ENCODE measurements around the gene ERN1. TPM values are rescaled to one million over a fixed set of nuclear protein-coding genes. Genes with fewer than 3 reads are reported as not detected.
"Not testable (repeated sequence)": the region's sequence is repeated elsewhere in the genome, so short reads cannot be mapped to it uniquely, and the experiment has no call there.

ERN1 gene
- total RNA-seq, 2 experiments from 2014 or later: 13.0 to 17.9 TPM

DNA sequence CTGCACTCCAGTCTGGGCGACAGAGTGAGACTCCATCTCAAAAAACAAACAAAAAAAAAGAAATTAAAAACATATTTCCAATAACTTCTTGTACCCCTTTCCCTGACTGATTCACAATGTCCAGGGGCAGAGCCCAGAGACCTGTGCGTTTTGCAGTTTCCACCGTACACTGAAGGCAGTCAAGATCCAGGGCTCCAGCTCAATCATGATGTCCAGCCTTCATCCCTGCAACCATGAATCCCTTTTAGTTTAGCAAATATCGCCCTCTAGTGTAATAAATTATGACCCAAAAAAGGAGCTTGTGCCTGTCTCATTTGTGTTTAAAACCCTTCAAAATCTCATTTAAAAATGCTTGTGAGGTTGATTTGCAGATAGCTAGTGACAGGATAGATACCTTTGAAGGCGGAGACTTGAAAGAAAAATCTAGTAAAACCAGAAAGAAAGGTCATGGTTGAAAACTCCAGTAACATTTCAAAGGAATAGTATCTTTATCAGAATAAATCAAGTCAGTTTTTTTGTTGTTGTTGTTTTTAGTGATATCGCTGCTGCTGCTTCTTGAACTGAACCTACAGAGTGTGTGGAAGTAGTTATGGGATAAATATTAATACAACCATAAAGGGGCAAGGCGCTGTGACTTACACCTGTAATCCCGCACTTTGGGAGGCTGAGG, 3.7 kb upstream of the ERN1 start:
- DNase-seq (peak; percentile 42), ATAC-seq (no peak)
- no peak overlapping the region for H3K4me3 Mint-ChIP-seq
- CTCF ChIA-PET: interaction anchor here (0.6 to 14.8 kb wide), 78 partner anchors 9 to 358 kb away, joined by 3 to 645 read pairs (median 5); partner anchors contain the start of genes CD79B, CSHL1, GH1 and ICAM2
- H3K27ac Mint-ChIP-seq: no peak overlapping the region
- peaks cover 4% of the 10 kb centered on the region for H3K36me3 Mint-ChIP-seq (ENCODE audit: low read depth)
- H3K27me3 Mint-ChIP-seq (ENCODE audit: low read depth): peaks cover 2% of the 10 kb centered on the region
- H3K9me3 Mint-ChIP-seq (ENCODE audit: insufficient read depth): no peaks in the 10 kb centered on the region
- peaks cover 19% of the 10 kb centered on the region for H3K4me1 Mint-ChIP-seq (ENCODE audit: low read depth)
- POLR2A ChIA-PET: interaction anchor here (0.6 to 2.2 kb wide), 6 partner anchors 12 to 106 kb away, joined by 3 to 12 read pairs (median 5); no protein-coding TSS in a partner anchor

DNA sequence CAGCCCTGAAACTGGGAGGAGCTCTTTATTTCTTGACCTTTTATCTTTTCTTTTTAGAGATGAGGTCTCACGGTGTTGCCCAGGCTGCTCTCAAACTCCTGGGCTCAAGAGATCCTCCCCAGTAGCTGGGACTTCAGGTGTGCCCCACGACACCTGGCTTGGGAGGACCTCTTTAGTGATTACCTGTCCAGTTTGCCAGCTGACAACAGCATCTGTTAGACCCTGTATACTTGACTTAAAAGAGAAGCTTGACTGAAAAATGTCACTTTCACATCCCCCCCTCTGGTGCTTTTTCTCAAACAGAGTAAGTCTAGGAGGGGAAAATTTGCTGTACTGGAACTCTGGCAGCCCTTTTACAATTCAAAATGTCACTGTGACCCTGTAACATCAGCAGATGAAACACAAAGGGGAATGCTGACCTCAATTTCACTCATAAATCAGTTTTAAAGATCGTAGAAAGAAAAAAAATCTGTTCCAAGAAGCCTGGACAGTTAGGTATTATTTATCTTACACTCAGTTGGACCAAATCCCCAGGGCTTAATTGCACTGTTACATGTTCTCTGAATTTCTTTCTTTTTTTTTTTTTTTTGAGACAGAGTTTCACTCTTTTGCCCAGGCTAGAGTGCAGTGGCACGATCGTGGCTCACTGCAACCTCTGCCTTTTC, 1.8 kb upstream of the ERN1 start:
- Mint-ChIP-seq H3K4me1 (ENCODE audit: low read depth) (peaks cover 30% of the 10 kb centered on the region), H3K36me3 (ENCODE audit: low read depth) (peaks cover 5% of the 10 kb centered on the region), H3K9me3 (ENCODE audit: insufficient read depth) (no peaks in the 10 kb centered on the region), H3K27me3 (ENCODE audit: low read depth) (no peaks in the 10 kb centered on the region), H3K4me3 (no peak overlapping the region), H3K27ac (no peak overlapping the region)
- ChIA-PET CTCF (interaction anchor here (0.6 to 14.8 kb wide), 20 partner anchors 15 to 391 kb away, joined by 3 to 645 read pairs (median 9); partner anchors contain the start of genes CSHL1, GH1 and ICAM2), POLR2A (interaction anchor here (0.6 to 3.7 kb wide), 7 partner anchors 15 to 112 kb away, joined by 3 to 27 read pairs (median 8); partner anchors contain the start of gene ICAM2)
- DNase-seq (no peak), ATAC-seq (no peak)

GRCh38 chr17:64130559-64131001, 636 bp upstream of the ERN1 start:
- ChIA-PET CTCF (interaction anchor here (0.7 to 14.8 kb wide), 16 partner anchors 10 to 228 kb away, joined by 3 to 645 read pairs (median 7); partner anchors contain the start of genes CSHL1, GH1 and ICAM2), POLR2A (interaction anchor here (0.8 to 3.7 kb wide), 17 partner anchors 9 to 114 kb away, joined by 3 to 27 read pairs (median 8); partner anchors contain the start of gene ICAM2)
- DNase-seq: peak; percentile 35
- peaks cover 36% of the 10 kb centered on the region for H3K4me1 Mint-ChIP-seq (ENCODE audit: low read depth)
- H3K27me3 Mint-ChIP-seq (ENCODE audit: low read depth): no peaks in the 10 kb centered on the region
- peak; percentile 50 for ATAC-seq
- H3K4me3 Mint-ChIP-seq: peak overlapping the region; percentile 80
- H3K36me3 Mint-ChIP-seq (ENCODE audit: low read depth): peaks cover 9% of the 10 kb centered on the region
- H3K27ac Mint-ChIP-seq: peak overlapping the region; percentile 92
- H3K9me3 Mint-ChIP-seq (ENCODE audit: insufficient read depth): no peaks in the 10 kb centered on the region

DNA sequence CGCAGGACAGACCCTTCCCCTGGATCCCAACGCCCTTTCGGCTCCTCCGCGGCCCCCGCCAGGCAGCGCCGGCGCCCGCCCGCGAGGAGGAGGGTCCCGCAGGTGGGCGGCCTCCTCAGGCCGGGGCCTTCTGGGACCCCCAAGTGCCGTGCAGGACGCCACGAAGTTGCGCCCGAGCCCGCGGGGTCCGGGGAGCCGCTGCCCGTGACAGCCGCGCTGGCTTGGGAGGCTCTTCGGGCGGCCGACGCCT, 504 bp downstream of the ERN1 start:
- H3K4me1 Mint-ChIP-seq (ENCODE audit: low read depth): peaks cover 36% of the 10 kb centered on the region
- H3K9me3 Mint-ChIP-seq (ENCODE audit: insufficient read depth): no peaks in the 10 kb centered on the region
- peaks cover 15% of the 10 kb centered on the region for H3K36me3 Mint-ChIP-seq (ENCODE audit: low read depth)
- ChIA-PET POLR2A (interaction anchor here (0.6 to 3.7 kb wide), 19 partner anchors 8 to 491 kb away, joined by 3 to 27 read pairs (median 8); partner anchors contain the start of gene ICAM2), CTCF (interaction anchor here (0.9 to 14.8 kb wide), 8 partner anchors 11 to 217 kb away, joined by 3 to 645 read pairs (median 53); partner anchors contain the start of genes CSHL1 and ICAM2)
- no peak for ATAC-seq
- no peak for DNase-seq
- peak overlapping the region; percentile 88 for H3K27ac Mint-ChIP-seq
- H3K4me3 Mint-ChIP-seq: peak overlapping the region; percentile 92
- H3K27me3 Mint-ChIP-seq (ENCODE audit: low read depth): no peaks in the 10 kb centered on the region

DNA sequence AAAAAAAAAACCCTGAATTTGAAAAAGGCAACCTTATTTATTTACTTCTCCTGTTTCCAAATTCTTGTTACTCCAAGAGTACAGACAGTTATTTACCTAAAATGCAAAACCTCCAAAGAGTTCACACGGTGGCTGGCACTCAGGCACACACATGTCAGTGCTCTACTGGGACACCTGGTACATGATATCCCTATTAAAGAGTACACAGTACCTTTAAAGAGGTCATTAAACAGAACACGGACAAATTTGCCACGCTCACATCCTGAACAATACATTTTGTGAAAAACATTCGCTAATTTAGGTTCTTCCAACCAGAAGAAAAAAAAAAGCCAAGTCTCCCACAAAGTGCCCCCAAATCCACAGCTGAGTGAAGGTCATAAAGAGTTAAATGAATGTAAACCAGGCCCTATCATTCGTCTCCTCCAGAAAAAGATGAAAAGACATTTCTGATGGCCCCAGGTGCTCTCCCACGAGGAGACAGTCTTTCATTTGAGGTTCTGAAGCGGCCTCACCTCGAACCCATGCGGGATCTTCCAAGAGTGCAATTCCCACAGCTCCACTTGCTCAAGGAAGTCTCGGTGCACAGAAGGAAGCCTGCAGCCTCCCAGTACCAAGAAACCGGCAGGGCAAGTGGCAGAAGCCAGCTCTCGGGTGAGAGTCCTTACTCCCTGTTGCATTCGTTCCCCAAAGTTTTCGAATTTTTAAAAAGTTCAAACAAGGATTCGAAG, 993 bp downstream of the ERN1 start:
- peaks cover 36% of the 10 kb centered on the region for H3K4me1 Mint-ChIP-seq (ENCODE audit: low read depth)
- H3K4me3 Mint-ChIP-seq: peak overlapping the region; percentile 92
- POLR2A ChIA-PET: interaction anchor here (0.5 to 3.7 kb wide), 19 partner anchors 8 to 491 kb away, joined by 3 to 27 read pairs (median 8); partner anchors contain the start of gene ICAM2
- ATAC-seq (no peak), DNase-seq (peak; percentile 42)
- H3K27ac Mint-ChIP-seq: peak overlapping the region; percentile 88
- H3K27me3 Mint-ChIP-seq (ENCODE audit: low read depth): no peaks in the 10 kb centered on the region
- H3K36me3 Mint-ChIP-seq (ENCODE audit: low read depth): peaks cover 18% of the 10 kb centered on the region
- CTCF ChIA-PET: interaction anchor here (0.6 to 14.8 kb wide), 9 partner anchors 10 to 217 kb away, joined by 3 to 645 read pairs (median 8); partner anchors contain the start of genes CSHL1 and ICAM2
- H3K9me3 Mint-ChIP-seq (ENCODE audit: insufficient read depth): no peaks in the 10 kb centered on the region

DNA sequence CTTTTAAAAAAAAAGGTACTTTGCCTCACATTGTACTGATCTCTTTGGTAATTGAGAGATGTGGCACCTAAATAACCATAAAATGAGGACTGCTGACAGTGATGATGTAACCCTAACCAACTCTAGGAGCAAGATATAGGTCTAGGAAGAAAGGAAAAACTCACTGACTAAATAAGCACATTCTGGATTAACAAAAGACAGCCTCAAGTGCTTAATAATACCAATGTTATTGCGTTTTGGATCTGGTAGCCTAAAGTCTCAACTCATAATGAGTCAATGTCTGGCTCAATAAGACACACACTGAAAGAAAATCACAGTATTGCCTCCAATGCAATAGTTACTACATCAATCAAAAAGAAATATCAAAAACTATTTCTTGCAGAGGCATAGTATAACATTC, 3.0 kb downstream of the ERN1 start:
- H3K27me3 Mint-ChIP-seq (ENCODE audit: low read depth): no peaks in the 10 kb centered on the region
- ATAC-seq (no peak), DNase-seq (no peak)
- peaks cover 47% of the 10 kb centered on the region for H3K4me1 Mint-ChIP-seq (ENCODE audit: low read depth)
- no peak overlapping the region for H3K27ac Mint-ChIP-seq
- peaks cover 27% of the 10 kb centered on the region for H3K36me3 Mint-ChIP-seq (ENCODE audit: low read depth)
- POLR2A ChIA-PET: no interaction called here
- CTCF ChIA-PET: interaction anchor here (1.4 to 14.8 kb wide), 3 partner anchors 8 to 96 kb away, joined by 3 to 645 read pairs (median 13); no protein-coding TSS in a partner anchor
- no peaks in the 10 kb centered on the region for H3K9me3 Mint-ChIP-seq (ENCODE audit: insufficient read depth)
- H3K4me3 Mint-ChIP-seq: peak overlapping the region; percentile 31

- no peaks in the 10 kb centered on the region for H3K9me3 Mint-ChIP-seq (ENCODE audit: insufficient read depth)
- no peak overlapping the region for H3K27ac Mint-ChIP-seq
- H3K27me3 Mint-ChIP-seq (ENCODE audit: low read depth): no peaks in the 10 kb centered on the region
- CTCF ChIA-PET: interaction anchor here (2.2 to 14.8 kb wide), 3 partner anchors 8 to 95 kb away, joined by 13 to 645 read pairs (median 26); no protein-coding TSS in a partner anchor
- ATAC-seq (no peak), DNase-seq (no peak)
- POLR2A ChIA-PET: no interaction called here
- H3K4me1 Mint-ChIP-seq (ENCODE audit: low read depth): peaks cover 48% of the 10 kb centered on the region
- peaks cover 34% of the 10 kb centered on the region for H3K36me3 Mint-ChIP-seq (ENCODE audit: low read depth)
- H3K4me3 Mint-ChIP-seq: no peak overlapping the region
Measured at GRCh38 chr17:64125937-64126336, 4.0 kb downstream of the ERN1 start.

GRCh38 chr17:64124609-64125008, 5.3 kb downstream of the ERN1 start:
- H3K4me3 Mint-ChIP-seq: no peak overlapping the region
- ChIA-PET CTCF (interaction anchor here (0.9 to 14.8 kb wide), 6 partner anchors 9 to 108 kb away, joined by 3 to 645 read pairs (median 12); no protein-coding TSS in a partner anchor), POLR2A (interaction anchor here (0.6 kb wide), 1 partner anchor 31 kb away, joined by 4 read pairs; no protein-coding TSS in a partner anchor)
- DNase-seq (no peak), ATAC-seq (no peak)
- no peaks in the 10 kb centered on the region for H3K27me3 Mint-ChIP-seq (ENCODE audit: low read depth)
- H3K36me3 Mint-ChIP-seq (ENCODE audit: low read depth): peaks cover 36% of the 10 kb centered on the region
- no peaks in the 10 kb centered on the region for H3K9me3 Mint-ChIP-seq (ENCODE audit: insufficient read depth)
- H3K27ac Mint-ChIP-seq: no peak overlapping the region
- peaks cover 53% of the 10 kb centered on the region for H3K4me1 Mint-ChIP-seq (ENCODE audit: low read depth)

DNA sequence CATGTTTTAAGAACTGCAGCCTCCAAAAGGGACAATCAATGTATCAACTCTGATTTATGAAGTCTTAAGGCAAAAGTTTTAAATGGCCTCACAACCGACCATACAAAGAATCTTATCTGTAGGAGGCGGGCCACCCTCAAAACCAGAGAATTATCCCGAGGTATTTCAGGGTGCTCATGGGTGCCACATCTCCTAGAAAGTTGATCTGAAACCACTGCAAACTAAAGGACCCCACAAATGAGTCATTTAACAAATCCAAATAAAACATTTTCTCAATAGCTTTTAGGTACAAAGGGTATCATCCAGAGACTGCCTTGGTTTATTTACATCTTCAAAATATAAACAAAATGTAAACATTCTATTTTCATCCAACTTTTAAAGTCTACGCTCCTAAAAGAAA, 6.8 kb downstream of the ERN1 start:
- H3K4me3 Mint-ChIP-seq: no peak overlapping the region
- ChIA-PET CTCF (interaction anchor here (0.9 to 3.5 kb wide), 6 partner anchors 11 to 204 kb away, joined by 3 to 28 read pairs (median 8); no protein-coding TSS in a partner anchor), POLR2A (no interaction called here)
- no peak for DNase-seq
- no peak overlapping the region for H3K27ac Mint-ChIP-seq
- H3K4me1 Mint-ChIP-seq (ENCODE audit: low read depth): peaks cover 45% of the 10 kb centered on the region
- peaks cover 32% of the 10 kb centered on the region for H3K36me3 Mint-ChIP-seq (ENCODE audit: low read depth)
- ATAC-seq: no peak
- no peaks in the 10 kb centered on the region for H3K9me3 Mint-ChIP-seq (ENCODE audit: insufficient read depth)
- H3K27me3 Mint-ChIP-seq (ENCODE audit: low read depth): no peaks in the 10 kb centered on the region

DNA sequence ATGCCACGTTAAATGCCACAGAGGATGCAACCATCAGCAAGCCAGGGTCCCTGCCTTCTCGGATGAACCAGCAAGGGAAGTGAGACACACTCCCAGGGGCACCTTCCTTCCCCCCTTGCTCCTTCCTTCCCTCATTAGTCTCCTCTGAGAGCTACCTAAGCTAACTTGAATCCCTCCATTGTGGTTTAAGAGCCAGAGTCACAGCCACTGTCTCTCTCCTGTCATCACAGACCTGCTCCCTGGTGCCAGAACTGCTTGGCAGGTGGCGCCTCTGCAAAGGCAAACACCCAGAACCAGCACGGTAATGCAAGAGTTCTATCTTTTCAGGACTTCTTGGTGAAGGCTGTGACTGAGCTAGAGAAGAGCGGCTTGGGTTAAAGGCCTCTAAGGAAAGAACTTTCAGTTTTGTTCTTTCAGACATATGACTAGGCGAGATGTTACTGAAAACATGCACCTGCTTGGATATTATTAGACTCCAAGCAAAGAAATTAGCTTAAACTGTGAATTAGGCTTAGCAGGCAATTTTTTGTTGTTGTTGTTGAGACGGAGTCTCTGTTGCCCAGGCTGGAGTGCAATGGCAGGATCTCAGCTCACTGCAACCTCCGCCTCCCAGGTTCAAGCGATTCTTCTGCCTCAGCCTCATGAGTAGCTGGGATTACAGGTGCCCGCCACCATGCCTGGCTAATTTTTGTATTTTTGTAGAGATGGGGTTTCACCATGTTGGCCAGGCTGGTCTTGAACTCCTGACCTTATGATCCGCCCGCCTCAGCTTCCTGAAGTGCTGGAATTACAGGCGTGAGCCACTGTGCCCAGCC, 8.8 kb downstream of the ERN1 start:
- peak; percentile 40 for DNase-seq
- ChIA-PET CTCF (interaction anchor here (0.8 to 3.5 kb wide), 14 partner anchors 9 to 217 kb away, joined by 3 to 28 read pairs (median 4); partner anchors contain the start of gene ERN1), POLR2A (interaction anchor here (0.6 to 2.6 kb wide), 5 partner anchors 9 to 704 kb away, joined by 3 to 17 read pairs (median 3); partner anchors contain the start of gene ERN1)
- peaks cover 38% of the 10 kb centered on the region for H3K4me1 Mint-ChIP-seq (ENCODE audit: low read depth)
- H3K27ac Mint-ChIP-seq: peak overlapping the region; percentile 76
- not testable (repeated sequence) for H3K9me3 Mint-ChIP-seq (ENCODE audit: insufficient read depth); H3K27me3 Mint-ChIP-seq (ENCODE audit: low read depth)
- H3K36me3 Mint-ChIP-seq (ENCODE audit: low read depth): peaks cover 33% of the 10 kb centered on the region
- H3K4me3 Mint-ChIP-seq: peak overlapping the region; percentile 15
- ATAC-seq: peak; percentile 50

Measured in activated CD8-positive, alpha-beta T cell treated with anti-CD3 and anti-CD28 coated beads, Interleukin-2, amount 10 ng/mL, durations not matched to agents 7 days and 5 days (primary cell).